GM12864 (cell line): ENCODE results near the gene ADGRG4.
"Not testable (repeated sequence)": the region's sequence is repeated elsewhere in the genome, so short reads cannot be mapped to it uniquely, and the experiment has no call there.

ENCODE experiments used
- DNase-seq: peaks from one replicate; pipeline ENCODE4 v3.0.0-alpha.2; 2011; ENCODE audit warnings: low read depth
- H3K4me3 ChIP-seq: 2 replicates; pipeline ENCODE4 v1.5.1; 2011; ENCODE audit warnings: mild to moderate bottlenecking, low read depth, low read length, control low read depth
- CTCF ChIP-seq: IDR thresholded peaks from 2 replicates; pipeline ENCODE4 v1.5.1; 2011; ENCODE audit warnings: low read depth, mild to moderate bottlenecking, moderate library complexity, low read length, control low read depth, inconsistent platforms; ENCODE audit errors: missing control alignments

Gene ADGRG4

GRCh38 chrX:136438192-136438591, 137.4 kb downstream of the ADGRG4 start:
- no peak for TF ChIP-seq CTCF
- no peak overlapping the region for H3K4me3 ChIP-seq

GRCh38 chrX:136445674-136446073, 144.9 kb downstream of the ADGRG4 start:
- DNase-seq, result not testable (repeated sequence)

More at GRCh38 chrX:136438192-136438591, 137.4 kb downstream of the ADGRG4 start:
- no peak for DNase-seq

DNA sequence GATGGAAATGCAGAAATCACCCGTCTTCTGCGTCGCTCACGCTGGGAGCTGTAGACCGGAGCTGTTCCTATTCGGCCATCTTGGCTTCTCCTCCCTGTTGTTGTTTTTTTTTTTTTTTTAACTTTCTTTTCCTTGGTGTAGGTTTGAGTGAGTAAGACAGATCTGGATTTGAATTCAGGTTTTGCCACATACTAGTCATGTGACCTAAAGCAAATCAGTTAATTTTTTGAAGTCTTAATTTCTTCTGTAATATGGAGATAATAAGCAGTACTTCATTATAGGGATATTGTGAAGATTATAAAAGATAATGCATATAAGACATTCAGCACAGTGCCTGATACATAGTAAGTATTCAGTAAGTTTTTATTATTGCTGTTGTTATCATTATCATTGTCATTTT, 145.4 kb downstream of the ADGRG4 start:
- TF ChIP-seq CTCF, result no peak
- H3K4me3 ChIP-seq, result no peak overlapping the region
- no peak for DNase-seq

More at GRCh38 chrX:136445674-136446073, 144.9 kb downstream of the ADGRG4 start:
- not testable (repeated sequence) for H3K4me3 ChIP-seq

- no peak for TF ChIP-seq CTCF
- H3K4me3 ChIP-seq, result no peak overlapping the region
- no peak for DNase-seq
Measured at GRCh38 chrX:136447308-136447707, 146.5 kb downstream of the ADGRG4 start.

- TF ChIP-seq CTCF, result no peak
- DNase-seq, result no peak
- H3K4me3 ChIP-seq, result no peak overlapping the region
Measured at GRCh38 chrX:136447968-136448367, 147.2 kb downstream of the ADGRG4 start.

GRCh38 chrX:136450050-136450830, 149.5 kb downstream of the ADGRG4 start:
- DNase-seq, result no peak
- no peak overlapping the region for H3K4me3 ChIP-seq
- TF ChIP-seq CTCF, result no peak

- TF ChIP-seq CTCF, result no peak
- H3K4me3 ChIP-seq, result no peak overlapping the region
- DNase-seq, result no peak
Measured at GRCh38 chrX:136452614-136453013, 151.9 kb downstream of the ADGRG4 start.
